NCI-H2171 (cell line): ENCODE results near the gene SRSF8.
A peak's percentile ranks its signal among the peaks of the same experiment; 100 is the strongest.

Source experiments
- DNase-seq: peaks from one replicate; lab custom pipeline; 2025; lab: John Stamatoyannopoulos, UW

The SRSF8 gene

DNA sequence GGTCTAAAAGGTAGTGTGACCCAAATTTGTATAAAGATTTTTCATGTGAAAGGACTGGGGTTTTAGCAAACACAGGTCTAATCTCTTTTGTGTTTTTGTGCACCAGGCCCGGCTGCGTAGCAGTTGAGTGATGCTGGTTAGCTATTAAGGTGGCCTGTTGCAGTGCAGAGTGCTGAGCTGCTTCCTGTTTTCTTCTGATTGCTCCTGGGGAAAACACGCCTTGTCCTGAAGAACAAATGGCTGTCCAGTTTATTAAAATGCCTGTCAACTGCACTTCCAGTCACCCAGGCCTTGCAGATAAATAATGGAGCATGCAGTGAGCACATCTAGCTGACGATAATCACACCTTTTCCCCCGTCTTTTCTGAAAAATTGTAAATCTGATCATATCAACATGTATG is 1.8 kb downstream of the SRSF8 start:
- peak; percentile 79 for DNase-seq

DNA sequence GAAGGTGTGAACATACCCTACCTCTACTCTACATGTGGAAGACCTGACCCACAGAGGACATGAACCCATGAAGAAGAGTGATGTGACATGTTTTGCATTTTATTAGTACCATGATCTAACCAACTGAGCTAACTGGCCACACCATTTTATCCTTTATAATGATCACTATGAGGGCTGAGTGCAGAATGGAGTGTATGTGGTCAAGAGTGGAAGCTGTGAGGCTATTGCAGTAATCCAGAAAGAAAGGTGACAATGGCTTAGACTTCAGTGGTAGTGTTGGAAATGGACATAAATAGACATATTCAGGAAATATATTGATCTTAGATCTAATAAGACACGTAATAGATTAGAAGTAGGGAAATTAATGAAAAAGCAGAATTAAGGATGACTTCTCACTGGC is 3.8 kb downstream of the SRSF8 start:
- DNase-seq: no peak

DNA sequence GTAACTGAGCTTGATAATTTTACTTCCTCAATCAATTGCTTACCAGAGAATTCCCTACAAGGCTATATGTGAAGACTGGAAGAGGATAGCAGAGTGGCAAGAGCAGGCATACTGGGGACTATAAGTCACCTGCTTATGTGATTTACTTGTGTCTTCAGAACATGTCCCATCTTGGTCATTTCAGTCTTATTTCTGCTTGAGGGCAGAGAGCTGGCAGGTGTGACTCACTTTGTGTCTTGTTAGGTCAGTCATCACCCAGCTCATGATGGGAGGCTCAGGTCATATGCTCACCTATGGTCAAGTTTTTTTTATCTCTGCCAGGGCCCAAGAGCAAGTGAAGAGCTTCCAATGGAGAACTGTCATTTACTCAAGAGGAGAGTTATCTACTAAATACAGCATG is 6.2 kb downstream of the SRSF8 start:
- no peak for DNase-seq

DNA sequence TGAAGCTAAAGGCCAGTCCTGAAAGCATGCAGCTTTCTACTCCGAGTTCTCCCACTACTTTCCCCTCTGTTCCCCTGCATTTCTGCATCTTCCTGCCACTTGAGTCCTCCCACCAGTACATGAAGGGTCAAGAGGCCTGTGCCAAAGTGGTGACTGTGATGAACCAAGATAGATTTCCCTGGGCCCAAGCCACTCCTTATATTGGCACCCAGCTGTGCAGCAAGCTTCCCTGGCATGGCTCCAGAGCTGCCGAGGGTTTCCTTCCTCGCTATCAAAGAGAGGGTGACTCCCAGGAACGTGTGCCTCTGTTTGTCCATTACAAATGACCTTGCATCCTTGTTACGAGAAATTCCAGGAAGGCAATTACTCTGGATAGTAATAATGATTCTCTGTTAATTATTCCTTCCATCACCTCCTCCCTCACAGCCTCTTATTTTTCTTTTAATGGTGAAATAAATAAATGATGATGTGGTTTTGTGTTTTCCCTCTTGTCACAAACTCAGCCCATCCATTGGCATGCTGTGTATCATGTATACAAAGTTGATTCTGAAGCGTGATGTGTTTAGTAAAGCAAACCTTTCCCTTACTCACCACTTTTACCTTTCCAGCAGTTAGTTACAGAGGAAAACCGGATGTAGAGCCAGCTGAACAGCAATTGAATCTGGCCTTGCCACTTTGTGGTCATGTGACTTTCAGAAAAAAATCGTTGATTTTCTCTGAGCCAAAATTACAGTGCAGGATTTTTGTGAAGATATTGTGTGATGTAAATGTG is 8.3 kb downstream of the SRSF8 start:
- DNase-seq: peak; percentile 18

DNA sequence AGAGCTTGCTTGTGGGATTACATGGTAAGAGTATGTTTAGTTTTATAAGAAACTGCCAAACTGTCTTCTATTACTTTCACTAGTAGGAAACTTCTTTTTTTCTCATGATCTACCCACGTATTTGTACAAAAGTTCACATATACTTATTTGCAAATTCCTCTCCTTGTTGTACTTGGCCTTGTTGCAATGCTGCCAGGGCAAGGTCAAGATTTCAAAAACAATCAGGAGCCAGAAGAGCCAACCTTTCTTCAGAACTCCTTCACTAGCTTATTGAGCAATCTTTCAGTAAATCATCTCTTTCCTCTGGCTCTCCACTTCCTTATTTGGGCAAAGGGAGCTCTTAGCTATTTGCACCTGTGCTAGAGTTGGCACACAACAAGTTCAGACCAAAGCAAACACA is 9.7 kb downstream of the SRSF8 start:
- no peak for DNase-seq

DNA sequence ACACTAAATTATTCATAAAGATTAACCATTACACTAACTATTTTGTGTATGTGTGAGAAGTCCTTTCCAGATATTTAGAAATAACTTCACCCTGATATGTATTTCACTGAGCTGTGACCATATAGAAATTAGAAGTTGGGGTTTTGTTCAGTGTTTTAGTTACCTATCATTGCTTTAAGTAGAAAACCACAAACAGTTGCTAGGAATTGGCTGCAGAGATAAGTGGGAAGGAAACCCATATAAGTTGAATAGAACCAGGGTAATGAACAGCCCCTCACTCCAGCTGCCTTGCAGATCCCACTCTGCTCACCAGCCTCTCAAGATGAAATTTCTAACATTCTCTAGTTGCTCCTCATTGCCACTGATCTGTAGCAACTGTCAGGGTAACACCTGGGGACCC is 10.3 kb downstream of the SRSF8 start:
- DNase-seq: no peak

DNA sequence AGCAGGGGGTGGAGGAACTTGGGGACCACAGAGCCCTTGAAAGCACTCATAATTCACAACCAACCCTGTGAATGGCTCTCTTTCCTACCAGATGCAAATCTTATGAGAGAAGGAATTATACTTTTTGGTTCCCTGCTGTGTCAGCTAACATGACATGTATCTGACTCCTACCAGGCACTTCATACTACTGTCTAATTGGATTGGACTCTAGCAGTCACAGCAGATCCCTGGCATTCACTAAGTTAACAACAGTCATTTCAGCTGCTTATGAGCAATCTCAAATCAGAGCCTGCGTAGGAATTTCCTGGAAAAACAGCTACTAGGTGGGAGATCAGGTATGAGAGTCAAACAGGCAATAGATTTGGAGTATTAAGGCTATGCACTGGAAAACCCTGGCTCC is 11.8 kb downstream of the SRSF8 start:
- DNase-seq: no peak

DNA sequence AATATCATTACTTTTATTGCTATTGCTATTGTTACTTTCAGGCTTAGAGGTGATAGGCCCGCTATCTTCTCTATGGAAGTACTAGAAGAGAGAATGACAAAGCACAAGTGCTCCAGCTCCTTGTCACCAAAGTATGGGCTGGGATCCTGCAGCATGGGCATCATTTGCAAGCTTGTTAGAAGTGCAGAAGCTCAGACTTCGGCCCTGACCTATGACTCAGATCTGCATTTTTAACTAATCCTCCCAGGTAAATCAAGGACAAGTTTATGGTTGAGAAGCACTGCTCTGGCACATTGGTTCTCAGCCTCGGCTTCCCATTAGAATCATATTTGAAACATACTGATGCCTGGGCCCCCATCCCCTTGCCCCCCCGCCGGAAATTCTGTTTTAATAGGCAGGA is 14.3 kb downstream of the SRSF8 start:
- DNase-seq: no peak

DNA sequence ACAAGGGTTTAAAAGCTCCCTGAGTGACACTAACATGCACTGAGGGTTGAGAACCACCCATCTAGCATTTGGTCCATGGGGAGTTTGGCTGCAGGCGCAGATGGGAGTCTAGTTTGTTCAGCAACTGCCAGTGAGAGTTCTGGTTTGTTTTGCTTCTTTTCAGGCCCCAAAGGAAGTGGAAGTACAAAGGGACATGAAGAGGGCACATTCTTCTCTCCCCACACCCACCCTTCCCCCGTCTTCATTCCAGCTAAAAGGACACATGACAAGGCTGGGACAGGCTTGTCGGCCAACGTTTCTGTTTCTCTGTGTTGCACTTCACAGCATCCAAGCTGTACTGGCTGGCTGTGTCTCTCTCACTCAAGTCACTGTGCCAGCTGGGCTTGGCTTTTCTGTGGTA is 14.7 kb downstream of the SRSF8 start:
- no peak for DNase-seq

DNA sequence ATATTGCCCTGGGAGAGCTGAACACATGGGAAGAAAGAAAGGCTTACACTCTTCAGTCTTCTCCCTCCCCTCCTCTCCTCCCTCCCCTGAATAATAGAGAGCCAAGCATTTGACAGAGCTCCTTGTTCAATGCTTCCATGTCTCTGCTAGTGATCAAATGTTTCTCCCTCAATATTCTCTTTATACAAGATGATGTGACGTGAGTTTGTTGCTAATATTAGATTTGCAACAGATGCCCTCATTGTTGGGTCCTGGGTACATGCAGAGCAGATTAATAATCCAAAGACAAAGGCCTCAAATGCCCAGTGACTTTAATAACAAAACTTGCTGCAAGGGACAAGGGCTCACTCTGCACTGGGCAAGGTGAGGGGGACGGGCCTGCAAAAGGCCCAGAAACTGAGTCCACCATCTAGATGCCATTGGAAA is 15.9 kb downstream of the SRSF8 start:
- DNase-seq: no peak

DNA sequence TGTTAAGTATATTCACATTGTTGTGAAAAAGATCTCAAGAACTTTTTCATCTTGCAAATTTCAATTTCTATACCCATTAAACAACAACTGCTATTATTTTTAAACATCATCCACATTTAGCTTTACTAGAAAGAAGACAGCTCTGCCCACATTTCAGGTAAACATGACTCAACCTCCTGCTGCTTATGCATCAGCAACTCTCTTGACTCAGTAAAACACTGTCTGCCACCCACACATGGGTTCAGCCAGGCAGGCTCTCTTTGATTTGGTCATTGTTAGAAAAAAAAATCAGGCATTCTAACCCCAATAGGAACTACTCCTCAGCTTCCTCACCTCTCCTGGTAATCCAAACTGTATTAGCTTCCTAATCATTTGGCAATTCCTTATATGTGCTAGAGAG is 17.8 kb downstream of the SRSF8 start:
- no peak for DNase-seq

DNA sequence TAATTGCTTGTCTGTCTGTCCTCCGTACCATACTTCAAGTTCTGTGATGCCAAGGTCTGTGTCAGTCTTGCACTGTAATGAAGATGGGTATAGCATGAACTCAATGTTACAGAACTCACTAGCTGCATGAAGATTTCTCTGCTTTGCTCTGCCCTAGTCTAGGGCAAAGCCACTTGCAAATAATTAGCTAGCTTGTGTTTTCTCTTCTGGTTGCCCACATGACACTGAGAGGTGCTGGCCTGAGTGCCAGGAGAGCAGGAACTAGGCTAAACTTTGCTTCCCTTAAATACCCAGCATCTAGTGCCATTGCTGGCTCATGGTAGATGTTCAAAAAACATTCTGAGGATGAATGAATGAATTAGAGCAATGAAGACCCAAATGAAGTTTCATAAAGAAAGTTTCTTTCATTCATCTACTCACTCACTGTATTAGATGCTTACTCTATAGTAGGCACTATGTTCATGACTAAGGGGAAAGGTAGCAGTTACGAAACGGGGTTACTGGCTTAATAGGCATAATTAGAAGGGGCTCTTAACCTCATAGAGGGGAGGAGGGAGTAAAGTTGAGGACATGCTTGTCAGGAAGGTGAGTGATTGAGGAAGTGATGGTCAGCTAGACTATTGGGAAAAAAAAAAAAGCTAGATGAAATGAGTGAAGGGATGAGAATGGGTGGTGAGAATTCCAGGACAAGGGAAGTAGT is 18.5 kb downstream of the SRSF8 start:
- DNase-seq: no peak

DNA sequence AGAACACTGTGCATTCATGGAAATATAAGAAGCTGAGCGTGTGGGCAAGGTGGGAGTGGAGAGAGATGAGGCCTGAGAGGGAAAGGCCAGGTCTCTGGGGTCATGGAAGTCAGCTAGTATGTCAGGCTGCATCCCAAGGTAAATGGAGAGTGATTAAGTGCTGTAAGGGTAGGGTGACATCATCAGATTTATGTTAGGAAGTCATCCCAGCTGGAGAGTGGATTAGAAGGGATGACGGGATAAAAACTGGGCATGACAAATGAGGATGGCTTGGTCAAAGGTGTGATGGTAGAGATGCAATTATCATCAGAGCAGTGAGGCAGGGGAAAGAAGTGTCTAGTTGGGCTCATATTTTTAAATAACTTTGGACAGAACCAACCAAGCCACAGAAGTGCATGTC is 19.4 kb downstream of the SRSF8 start:
- no peak for DNase-seq

DNA sequence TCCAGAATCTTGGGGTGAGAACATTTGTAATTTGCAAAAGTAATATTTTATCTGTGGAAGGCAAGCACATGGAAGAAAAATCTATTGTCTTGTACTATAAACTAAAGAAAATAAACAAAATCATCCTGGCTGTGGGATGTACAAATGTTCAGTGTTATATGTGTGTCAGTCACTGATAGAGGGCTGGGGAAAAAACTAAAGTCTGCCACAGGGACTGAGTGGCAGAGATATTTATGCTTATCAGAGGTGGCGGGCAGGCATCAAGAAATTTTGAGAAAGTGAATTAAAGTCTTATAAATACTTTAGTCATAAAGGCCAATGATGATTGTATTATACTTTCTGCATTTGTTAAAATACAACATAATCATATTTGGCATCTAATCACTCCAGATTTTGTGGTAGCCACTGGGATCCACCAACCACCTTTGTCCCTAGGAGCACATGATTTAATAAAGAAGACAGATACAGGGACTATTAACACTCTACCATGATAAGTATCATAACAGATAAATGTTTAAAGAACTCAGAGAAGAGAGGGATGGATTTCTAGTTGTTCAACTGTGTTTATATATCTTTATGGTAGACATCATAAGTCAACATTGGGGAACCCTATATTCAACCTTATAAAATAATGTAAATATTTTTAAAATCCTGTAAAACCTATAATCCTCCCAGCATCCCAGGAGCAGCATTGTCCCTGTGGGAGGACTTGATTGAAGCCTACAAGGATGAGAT is 20.3 kb downstream of the SRSF8 start:
- no peak for DNase-seq

DNA sequence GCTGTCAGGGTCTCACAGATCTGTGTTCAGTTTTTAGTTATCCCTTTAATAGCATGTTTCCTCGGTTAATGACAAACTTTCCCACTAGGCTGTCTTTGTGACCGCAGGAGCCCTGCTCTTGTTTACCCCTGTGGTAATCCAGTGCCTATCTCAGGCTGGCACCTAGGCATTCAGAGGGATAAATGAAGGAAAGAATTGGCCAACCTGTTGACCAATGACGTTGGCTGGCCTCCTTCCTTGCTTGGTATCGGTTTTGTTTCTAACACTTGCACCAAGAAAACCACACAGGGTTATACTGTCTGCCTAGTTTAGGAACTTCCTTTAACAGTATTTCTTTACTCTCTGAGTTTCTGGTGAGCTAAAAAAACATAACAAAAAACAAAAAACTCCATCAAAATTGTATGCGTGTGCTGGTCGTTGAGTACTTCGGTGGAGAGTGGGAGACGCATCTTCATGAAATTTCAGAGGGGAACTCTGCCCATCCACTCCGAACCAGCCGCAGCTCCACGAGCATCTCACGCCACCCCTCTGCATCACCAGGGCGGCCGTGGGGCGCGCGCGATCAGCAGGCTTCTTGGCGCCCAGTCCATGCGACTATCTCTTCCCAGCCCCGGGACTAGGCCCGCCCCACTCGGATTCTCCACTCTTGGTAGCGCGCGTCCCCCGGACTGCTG is 22.4 kb downstream of the SRSF8 start:
- DNase-seq: no peak

DNA sequence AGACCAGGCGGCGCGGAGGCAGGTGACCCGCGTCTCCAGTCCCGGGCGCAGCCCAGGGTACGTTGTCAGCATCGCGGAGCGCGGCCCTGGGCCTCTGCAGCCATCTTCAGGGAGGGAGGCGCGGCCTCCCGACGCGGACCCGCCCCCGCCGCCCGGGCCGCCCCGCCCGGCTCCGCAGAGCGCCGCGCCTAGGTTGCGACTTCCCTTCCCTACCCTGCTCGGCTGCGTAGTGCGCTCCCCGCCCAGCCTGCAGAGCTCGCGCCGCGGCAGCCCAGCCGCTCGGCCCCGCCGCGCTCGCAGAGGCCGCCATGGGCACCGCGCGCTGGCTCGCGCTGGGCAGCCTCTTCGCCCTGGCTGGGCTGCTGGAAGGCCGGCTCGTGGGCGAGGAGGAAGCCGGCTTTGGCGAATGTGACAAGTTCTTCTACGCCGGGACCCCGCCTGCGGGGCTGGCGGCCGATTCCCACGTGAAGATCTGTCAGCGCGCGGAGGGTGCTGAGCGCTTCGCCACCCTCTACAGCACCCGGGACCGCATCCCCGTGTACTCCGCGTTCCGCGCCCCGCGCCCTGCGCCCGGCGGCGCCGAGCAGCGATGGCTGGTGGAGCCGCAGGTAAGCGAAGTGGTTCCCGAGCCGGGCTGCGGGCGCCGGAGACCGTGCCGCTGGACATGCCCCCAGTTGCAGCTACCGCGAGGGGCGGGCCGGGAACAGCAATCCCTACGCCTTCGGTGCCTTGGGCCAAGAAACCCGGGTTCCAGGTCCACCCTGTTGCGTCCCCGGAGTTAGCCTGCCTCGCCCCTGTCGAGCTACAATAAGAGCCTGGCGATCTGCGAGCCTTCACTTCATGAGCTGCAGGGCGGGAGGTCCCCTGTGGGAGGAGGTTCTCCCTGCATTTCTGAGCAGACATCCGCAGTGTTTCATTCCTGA is 23.2 kb downstream of the SRSF8 start, which contains the start of gene ENDOD1:
Gene ENDOD1, plus strand, starts transcription at position 227 of the 923 bp plus-strand sequence. Its CDS starts 82 bp downstream, at position 309.
- DNase-seq: peak; percentile 65

DNA sequence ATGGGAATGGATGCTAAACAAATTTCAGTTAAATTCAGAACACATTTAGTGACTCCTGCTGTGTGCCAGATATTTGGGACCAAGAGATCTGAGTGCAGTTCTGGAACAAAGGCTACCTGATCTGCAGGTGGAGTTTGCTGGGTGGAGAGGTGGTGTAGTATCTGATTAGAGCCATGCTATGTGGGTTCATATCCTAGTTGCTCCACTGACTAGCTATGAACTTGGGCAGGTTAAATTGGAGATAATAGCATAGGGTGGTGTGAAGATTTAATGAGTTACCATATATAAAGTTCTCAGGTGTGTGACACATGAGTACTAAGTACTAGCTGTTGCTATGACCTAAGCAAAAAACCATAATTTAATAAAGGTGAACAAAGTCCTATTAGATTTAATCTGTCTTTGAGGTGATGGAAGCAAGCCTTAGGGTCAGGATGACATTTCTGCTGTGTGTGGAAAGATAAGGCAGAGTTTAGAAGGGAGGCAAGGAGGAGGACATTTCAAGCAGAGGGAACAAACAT is 25.0 kb downstream of the SRSF8 start:
- no peak for DNase-seq

DNA sequence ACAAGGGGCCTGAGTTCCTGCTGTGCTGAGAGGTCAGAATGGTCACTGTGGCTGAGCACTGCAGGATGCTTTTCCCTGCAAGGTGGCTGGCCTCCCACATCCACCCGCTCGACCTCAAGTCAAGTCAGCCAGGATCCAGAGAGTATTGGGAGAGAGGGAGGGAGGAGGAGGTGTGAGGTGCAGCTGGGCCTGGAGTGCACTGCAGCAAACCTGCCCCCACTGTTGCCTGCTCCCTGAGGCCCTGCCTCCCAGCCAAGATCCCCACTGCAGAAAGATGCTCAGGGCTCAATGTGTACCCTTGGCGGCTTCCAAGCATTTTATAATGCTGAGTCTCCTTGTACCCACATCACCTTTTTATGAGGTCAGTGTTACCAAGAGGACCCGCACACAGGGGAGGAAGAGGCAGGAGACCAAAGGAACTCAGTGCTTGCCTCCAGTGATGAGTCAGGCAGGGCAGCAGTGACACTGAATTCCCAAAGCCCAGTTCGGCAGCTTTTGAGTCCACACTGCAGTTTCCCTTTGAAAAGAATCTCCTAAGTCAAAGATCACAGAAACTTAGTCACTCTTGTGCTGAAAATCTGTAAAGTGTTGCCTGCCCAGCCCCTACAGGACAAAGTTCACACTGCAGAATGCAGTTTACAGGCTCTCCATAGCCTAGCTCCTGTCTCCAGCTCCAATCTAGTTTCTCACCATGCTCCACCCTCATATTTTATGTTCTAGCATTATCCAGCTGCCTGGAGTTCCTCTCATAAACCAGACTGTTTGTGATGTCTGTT is 26.0 kb downstream of the SRSF8 start:
- DNase-seq: no peak

DNA sequence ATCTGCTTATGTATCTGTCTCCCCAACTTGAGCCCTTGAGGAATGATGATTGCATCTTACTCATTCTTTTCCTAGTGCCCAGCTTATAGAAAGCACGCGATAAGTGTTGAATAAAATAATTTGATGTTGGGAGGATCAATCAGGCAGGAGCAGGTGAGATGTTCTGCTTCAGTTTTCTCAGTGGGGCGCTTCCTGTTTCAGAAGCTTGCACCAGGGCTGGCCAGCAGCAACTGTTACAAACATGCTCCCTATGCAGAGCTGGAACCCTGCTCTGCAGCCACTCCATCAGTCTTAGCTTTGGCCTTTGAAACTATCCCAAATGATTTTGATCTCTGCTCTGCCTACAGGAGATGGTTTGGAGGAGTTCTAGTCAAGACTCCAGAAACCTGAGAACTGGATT is 26.8 kb downstream of the SRSF8 start:
- no peak for DNase-seq
